Lower lobe of right lung (tissue), 2 donors: ENCODE results near the gene ZNF148. TPM values are rescaled to one million over a fixed set of nuclear protein-coding genes. Genes with fewer than 3 reads are reported as not detected.

Source experiments
- ATAC-seq, 2 donors: fragments of 200-7000 bp; cut with Tn5 transposase; one replicate each; pipeline ENCODE4 v1.9.1; 2020 to 2022; ENCODE audit warnings: mild to moderate bottlenecking in 2 of 2, moderate library complexity in 2 of 2
- DNase-seq: peaks from one replicate; pipeline ENCODE4 v3.0.0-alpha.2; 2020
- H3K27ac ChIP-seq: fragments of 200-600 bp; one replicate; pipeline ENCODE4 v1.8.0; 2022
- H3K27me3 ChIP-seq: fragments of 200-600 bp; one replicate; pipeline ENCODE4 v1.8.0; 2022; ENCODE audit warnings: low read depth
- H3K36me3 ChIP-seq: fragments of 200-600 bp; one replicate; pipeline ENCODE4 v1.8.0; 2022; ENCODE audit warnings: mild to moderate bottlenecking
- H3K4me1 ChIP-seq: fragments of 200-600 bp; one replicate; pipeline ENCODE4 v1.8.0; 2022
- H3K4me3 ChIP-seq: fragments of 200-600 bp; one replicate; pipeline ENCODE4 v1.8.0; 2022; ENCODE audit warnings: mild to moderate bottlenecking
- H3K9me3 ChIP-seq: fragments of 200-600 bp; one replicate; pipeline ENCODE4 v1.8.0; 2022
- intact Hi-C: fragments of 100-400 bp; cut with DNase I; formaldehyde crosslinking; loops from one replicate; pipeline ENCODE4 v1.11.0; 2022
- total RNA-seq: library from RNA; stranded (reverse); fragmentation: NEBNext Ultra II Directional; extraction: Animal tissue kit (Norgen Biotek cat#: 25700); gene quantifications from one replicate; pipeline ENCODE4 v1.2.1, GENCODE V29; 2021
- TF ChIP-seq, protein P1 (sequence below): fragments of 200-600 bp; IDR thresholded peaks from one replicate; pipeline ENCODE4 v1.8.0; 2022; ENCODE audit warnings: antibody characterized with exemption, mild to moderate bottlenecking
- donor health status: DM: no; HTN: yes; CAD: no; lungs with severe emphysema.

Gene ZNF148
- total RNA-seq, 1 donor from 2014 or later = 48.2 TPM

DNA sequence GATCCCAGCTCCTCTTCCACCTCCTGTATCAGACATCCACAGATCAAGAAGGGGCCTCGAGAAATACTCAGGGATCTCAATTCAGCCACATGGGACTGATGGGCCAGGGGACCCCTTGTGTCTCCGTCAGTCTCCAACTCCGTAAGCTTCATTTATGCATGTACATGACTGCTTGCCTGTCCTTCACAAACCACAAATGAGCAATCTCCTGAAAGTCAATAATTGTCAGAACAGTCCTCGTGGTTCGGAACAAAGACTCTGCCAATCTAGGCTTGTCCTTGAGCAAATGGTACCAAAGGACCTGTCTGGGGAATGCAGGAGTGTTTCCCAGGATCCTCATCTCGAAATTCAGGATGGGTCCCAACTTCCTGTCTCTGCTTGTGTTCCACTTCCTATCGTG lies 183.4 kb downstream of the ZNF148 start:
- intact Hi-C loops = no loop called here
- DNase-seq (no peak), ATAC-seq (no peak)
- Histone ChIP-seq H3K27ac (no peak overlapping the region), H3K4me1 (no peaks in the 10 kb centered on the region), H3K4me3 (no peak overlapping the region), H3K9me3 (no peaks in the 10 kb centered on the region), H3K36me3 (no peaks in the 10 kb centered on the region), H3K27me3 (no peaks in the 10 kb centered on the region)
- TF ChIP-seq, protein P1, sequence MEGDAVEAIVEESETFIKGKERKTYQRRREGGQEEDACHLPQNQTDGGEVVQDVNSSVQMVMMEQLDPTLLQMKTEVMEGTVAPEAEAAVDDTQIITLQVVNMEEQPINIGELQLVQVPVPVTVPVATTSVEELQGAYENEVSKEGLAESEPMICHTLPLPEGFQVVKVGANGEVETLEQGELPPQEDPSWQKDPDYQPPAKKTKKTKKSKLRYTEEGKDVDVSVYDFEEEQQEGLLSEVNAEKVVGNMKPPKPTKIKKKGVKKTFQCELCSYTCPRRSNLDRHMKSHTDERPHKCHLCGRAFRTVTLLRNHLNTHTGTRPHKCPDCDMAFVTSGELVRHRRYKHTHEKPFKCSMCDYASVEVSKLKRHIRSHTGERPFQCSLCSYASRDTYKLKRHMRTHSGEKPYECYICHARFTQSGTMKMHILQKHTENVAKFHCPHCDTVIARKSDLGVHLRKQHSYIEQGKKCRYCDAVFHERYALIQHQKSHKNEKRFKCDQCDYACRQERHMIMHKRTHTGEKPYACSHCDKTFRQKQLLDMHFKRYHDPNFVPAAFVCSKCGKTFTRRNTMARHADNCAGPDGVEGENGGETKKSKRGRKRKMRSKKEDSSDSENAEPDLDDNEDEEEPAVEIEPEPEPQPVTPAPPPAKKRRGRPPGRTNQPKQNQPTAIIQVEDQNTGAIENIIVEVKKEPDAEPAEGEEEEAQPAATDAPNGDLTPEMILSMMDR = no peak

DNA sequence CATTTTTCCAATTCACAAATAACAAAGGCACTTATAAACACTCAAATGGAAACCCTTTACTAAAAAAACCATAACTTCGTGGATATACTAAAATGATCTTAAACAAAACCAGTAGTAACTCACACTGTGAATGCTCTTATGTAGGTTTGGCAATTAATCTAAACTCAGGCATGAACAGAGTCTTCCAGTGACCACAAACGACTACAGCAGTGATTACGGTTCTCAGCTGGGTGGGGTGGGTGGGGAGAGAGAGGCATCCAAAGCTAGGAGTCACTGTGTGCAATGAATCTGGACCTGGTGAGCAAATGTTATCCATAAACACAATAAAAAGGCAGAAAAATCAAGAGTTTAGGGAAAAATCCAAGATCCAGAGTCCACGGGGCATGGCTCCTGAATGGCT lies 183.9 kb downstream of the ZNF148 start:
- no peak overlapping the region for H3K4me3 ChIP-seq
- intact Hi-C loops = no loop called here
- no peaks in the 10 kb centered on the region for H3K27me3 ChIP-seq
- ATAC-seq (no peak), DNase-seq (no peak)
- no peaks in the 10 kb centered on the region for H3K36me3 ChIP-seq
- TF ChIP-seq, protein P1 = no peak
- H3K4me1 ChIP-seq = no peaks in the 10 kb centered on the region
- no peak overlapping the region for H3K27ac ChIP-seq
- no peaks in the 10 kb centered on the region for H3K9me3 ChIP-seq

DNA sequence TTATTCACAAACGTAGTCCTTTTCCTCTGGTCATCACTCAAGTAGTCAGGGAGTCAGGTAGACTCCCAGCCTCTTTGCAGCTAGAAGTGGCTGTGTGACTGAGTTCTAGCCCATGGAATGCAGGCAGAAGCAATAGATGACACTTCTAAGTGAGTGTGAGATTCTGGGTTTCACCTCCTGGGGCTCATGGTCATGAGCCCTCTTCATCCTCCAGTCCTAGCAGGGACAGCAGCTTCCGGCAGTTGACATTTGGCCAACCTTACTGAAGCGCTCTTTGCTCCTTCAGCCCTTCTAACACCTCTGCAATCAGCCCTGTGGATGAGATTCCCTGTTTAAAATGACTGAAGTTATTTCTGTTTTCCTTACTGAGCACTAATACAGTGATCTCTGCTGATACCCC lies 184.3 kb downstream of the ZNF148 start:
- TF ChIP-seq, protein P1 = no peak
- Histone ChIP-seq H3K27me3 (no peaks in the 10 kb centered on the region), H3K36me3 (no peaks in the 10 kb centered on the region), H3K27ac (no peak overlapping the region), H3K9me3 (no peaks in the 10 kb centered on the region), H3K4me3 (no peak overlapping the region), H3K4me1 (no peaks in the 10 kb centered on the region)
- ATAC-seq (no peak), DNase-seq (no peak)
- intact Hi-C loops = no loop called here

DNA sequence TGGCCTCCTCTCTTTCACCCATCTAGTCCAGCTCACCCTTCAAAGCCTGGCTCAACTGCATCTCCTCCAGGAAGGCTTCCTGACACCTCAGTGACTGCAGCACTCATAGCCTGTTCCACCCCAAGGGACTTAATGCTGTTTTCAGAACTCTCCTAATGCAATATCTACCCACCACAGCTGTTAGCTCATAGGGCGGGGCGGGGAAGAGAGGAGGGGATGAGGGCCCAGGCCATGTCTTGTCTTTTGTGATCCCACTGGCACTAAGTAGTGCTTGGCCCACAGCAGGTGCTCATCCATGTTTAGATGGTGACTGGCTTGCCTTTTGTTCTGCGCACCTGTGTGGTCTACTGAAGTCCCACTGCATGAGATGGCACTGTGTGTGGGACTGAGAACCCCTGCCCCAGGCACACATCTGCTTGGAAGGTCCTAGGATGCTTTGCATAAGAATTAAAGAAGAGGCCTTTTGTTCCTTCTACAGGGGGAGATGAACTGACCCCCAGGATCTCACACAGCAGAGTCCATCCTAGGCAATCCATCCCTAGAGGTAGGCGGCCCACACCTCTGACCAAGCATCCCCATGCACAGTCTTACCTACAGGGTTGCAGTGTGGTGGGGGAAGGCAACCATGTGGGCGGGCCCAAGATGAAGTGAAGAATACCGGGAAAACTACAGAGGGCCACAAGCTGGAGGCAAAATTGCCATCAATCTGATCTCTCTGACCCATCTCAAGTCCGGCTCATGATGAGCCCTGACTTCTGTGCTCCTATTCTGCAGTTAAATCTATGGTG lies 185.6 kb downstream of the ZNF148 start:
- Histone ChIP-seq H3K9me3 (no peaks in the 10 kb centered on the region), H3K36me3 (no peaks in the 10 kb centered on the region), H3K4me3 (no peak overlapping the region), H3K4me1 (no peaks in the 10 kb centered on the region), H3K27me3 (no peaks in the 10 kb centered on the region), H3K27ac (no peak overlapping the region)
- intact Hi-C loops = no loop called here
- TF ChIP-seq, protein P1 = no peak
- no peak for DNase-seq
- no peak for ATAC-seq

DNA sequence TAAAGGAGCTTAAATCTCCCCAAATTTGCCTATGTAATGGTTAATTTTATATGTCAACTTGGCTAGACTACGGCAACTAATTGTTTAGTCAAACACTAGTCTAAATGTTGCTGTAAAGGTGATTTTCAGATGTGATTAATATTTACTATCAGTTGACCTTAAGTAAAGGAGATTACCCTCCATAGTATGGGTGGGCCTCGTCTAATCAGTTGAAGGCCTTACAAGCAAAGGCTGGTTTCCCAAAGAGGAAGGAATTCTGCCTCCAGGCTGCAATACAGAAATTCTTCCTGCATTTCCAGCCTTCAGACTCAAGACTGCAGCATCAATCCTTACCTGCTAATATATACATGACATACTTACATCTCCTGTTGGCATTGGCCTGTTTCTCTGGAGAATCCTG lies 186.2 kb downstream of the ZNF148 start:
- Histone ChIP-seq H3K9me3 (no peaks in the 10 kb centered on the region), H3K4me1 (no peaks in the 10 kb centered on the region), H3K36me3 (no peaks in the 10 kb centered on the region), H3K27ac (no peak overlapping the region), H3K27me3 (no peaks in the 10 kb centered on the region), H3K4me3 (no peak overlapping the region)
- intact Hi-C loops = no loop called here
- ATAC-seq (no peak), DNase-seq (no peak)
- TF ChIP-seq, protein P1 = no peak
